Measurements from ENCODE around the gene ASCL4. TPM values are rescaled to one million over a fixed set of nuclear protein-coding genes. Genes with fewer than 3 reads are reported as not detected.

ASCL4 gene
- polyA plus RNA-seq, 1 experiment, result not detected

DNA sequence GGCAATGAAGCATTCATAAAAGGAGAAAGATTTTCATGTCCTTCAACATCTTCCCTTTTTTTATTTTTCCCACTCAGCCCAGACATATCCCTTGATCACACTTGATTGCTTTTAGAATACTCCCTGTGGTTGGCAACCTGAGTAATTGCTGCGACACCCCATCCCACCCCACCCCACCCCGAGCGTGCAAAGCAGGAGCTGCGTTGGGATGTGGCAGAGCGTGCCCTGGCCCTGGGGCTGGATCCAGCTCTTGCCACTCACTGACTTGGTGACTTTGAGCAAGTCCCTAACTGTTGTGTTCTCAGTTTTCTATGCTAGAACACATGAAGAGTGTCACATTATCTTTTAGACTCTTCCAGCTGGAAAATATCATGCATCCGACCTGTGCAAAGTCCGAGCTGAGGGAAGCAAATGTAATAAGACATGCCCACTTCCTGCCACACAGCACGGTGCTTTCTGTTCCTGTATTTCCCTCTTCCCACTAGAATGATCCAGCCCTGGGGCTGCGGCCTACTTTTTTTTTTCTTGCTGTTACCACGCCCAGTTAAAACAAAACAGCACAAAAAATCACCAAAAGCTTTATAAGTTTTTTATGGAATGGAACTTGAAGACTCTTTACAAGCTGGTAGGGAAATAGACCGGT, 4.0 kb downstream of the ASCL4 start:
- ChIA-PET POLR2A (no interaction called here), CTCF (no interaction called here)
- H3K27me3 ChIP-seq (ENCODE audit: control insufficient read depth, insufficient read depth, low read length), result peaks cover 29% of the 10 kb centered on the region
- H3K9me3 ChIP-seq (ENCODE audit: control insufficient read depth, insufficient read depth, low read length), result no peaks in the 10 kb centered on the region
- H3K4me3 ChIP-seq (ENCODE audit: low read depth, low read length), result no peak overlapping the region
- no peak for DNase-seq (ENCODE audit: low read depth, low spot score)
- H3K27ac ChIP-seq (ENCODE audit: low read depth, low read length), result no peak overlapping the region
- TF ChIP-seq, protein P1, sequence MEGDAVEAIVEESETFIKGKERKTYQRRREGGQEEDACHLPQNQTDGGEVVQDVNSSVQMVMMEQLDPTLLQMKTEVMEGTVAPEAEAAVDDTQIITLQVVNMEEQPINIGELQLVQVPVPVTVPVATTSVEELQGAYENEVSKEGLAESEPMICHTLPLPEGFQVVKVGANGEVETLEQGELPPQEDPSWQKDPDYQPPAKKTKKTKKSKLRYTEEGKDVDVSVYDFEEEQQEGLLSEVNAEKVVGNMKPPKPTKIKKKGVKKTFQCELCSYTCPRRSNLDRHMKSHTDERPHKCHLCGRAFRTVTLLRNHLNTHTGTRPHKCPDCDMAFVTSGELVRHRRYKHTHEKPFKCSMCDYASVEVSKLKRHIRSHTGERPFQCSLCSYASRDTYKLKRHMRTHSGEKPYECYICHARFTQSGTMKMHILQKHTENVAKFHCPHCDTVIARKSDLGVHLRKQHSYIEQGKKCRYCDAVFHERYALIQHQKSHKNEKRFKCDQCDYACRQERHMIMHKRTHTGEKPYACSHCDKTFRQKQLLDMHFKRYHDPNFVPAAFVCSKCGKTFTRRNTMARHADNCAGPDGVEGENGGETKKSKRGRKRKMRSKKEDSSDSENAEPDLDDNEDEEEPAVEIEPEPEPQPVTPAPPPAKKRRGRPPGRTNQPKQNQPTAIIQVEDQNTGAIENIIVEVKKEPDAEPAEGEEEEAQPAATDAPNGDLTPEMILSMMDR (IDR thresholded peaks at IDR 0.05; ENCODE audit: low read depth, low read length), result no peak

DNA sequence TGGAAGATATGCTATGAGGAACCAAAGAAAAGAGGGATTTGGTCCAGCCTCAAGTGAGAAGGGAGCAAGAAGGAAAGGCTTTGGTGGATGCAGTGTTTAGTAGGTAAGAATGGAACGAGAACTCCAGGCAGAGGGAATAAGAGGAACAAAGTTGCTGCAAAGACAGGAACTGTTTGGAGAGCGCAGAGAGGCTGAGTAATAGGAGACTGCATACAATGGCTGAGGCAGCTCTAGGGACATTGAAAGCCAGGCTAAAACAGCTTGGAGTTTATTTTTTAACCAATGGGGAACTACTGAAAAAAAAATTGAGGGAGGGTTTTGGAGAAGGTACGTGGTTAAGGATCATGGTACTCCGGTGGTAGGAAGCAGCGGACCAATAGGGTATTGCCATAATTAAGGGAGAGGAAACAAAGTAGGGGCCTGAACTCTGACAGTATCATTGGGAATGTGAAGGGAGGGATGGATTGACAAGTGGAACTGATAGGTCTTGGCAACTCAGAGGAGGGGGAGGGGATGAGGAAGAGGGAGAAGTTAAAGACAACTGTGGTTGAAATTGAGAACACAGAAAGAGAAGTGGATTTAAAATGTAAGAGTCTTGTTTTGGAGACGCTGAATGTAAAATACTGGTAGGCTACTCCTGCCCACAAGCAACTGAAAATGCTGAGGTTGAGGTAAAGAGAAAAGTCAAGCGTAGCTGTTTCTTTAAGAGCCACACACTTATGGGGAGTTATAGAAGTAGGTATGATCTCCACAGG, 4.8 kb downstream of the ASCL4 start:
- POLR2A ChIA-PET, result no interaction called here
- DNase-seq (ENCODE audit: low read depth, low spot score), result no peak
- Histone ChIP-seq H3K4me3 (ENCODE audit: low read depth, low read length) (no peak overlapping the region), H3K27ac (ENCODE audit: low read depth, low read length) (no peak overlapping the region), H3K9me3 (ENCODE audit: control insufficient read depth, insufficient read depth, low read length) (no peaks in the 10 kb centered on the region), H3K27me3 (ENCODE audit: control insufficient read depth, insufficient read depth, low read length) (peaks cover 22% of the 10 kb centered on the region)
- CTCF ChIA-PET, result no interaction called here
- TF ChIP-seq, protein P1 (IDR thresholded peaks at IDR 0.05; ENCODE audit: low read depth, low read length), result no peak

DNA sequence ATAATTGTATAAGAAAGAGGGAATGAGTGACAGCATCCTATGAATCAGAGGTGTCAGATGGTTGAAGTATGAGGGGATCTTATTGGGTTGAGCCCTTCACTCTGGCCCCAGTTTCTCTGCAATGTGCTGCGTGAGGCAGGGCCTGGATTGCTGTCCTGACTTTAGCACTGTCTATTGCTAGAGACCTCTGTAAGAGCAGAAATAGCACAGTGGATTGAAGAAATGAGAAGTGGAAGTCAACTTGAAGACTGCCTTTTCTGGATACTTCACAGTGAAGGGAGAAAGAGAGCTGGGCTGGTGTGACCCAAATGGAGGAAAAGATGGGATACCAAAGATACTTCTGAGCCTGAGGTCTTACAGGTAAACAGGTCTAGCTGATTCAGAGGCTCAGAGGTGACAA, 5.8 kb downstream of the ASCL4 start:
- Histone ChIP-seq H3K4me3 (ENCODE audit: low read depth, low read length) (no peak overlapping the region), H3K9me3 (ENCODE audit: control insufficient read depth, insufficient read depth, low read length) (no peaks in the 10 kb centered on the region), H3K27me3 (ENCODE audit: control insufficient read depth, insufficient read depth, low read length) (peaks cover 12% of the 10 kb centered on the region), H3K27ac (ENCODE audit: low read depth, low read length) (no peak overlapping the region)
- CTCF ChIA-PET, result no interaction called here
- TF ChIP-seq, protein P1 (IDR thresholded peaks at IDR 0.05; ENCODE audit: low read depth, low read length), result no peak
- POLR2A ChIA-PET, result no interaction called here
- DNase-seq (ENCODE audit: low read depth, low spot score), result no peak

DNA sequence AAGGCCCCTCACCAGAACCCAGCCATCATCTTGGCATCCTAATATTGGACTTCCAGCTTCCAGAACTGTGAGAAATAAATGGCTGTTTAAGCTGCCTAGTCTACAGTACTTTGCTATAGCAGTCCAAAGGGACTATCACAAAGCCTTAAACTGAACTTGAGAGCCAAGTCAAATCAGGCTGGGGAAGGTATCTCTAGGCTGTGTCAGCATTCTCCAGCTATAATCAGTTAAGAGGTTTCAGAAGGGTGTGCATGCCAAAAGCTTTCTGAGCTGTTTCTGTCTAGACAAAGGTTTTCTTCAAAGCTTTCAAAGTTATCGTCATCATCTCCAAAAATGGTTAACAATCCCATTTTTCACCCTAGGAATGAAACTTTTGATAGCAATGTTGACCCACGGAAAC, 7.6 kb downstream of the ASCL4 start:
- CTCF ChIA-PET, result no interaction called here

More for the DNA sequence above, 7.6 kb downstream of the ASCL4 start:
- POLR2A ChIA-PET, result no interaction called here
- Histone ChIP-seq H3K27ac (ENCODE audit: low read depth, low read length) (no peak overlapping the region), H3K4me3 (ENCODE audit: low read depth, low read length) (no peak overlapping the region), H3K27me3 (ENCODE audit: control insufficient read depth, insufficient read depth, low read length) (peaks cover 6% of the 10 kb centered on the region), H3K9me3 (ENCODE audit: control insufficient read depth, insufficient read depth, low read length) (no peaks in the 10 kb centered on the region)
- no peak for DNase-seq (ENCODE audit: low read depth, low spot score)
- TF ChIP-seq, protein P1 (IDR thresholded peaks at IDR 0.05; ENCODE audit: low read depth, low read length), result no peak
